CD4-positive, alpha-beta T cell (primary cell): ENCODE results near the gene ZEB1. TPM values are rescaled to one million over a fixed set of nuclear protein-coding genes. Genes with fewer than 3 reads are reported as not detected.
"Not testable (repeated sequence)": the region's sequence is repeated elsewhere in the genome, so short reads cannot be mapped to it uniquely, and the experiment has no call there.

Source experiments
- ATAC-seq: fragments of 200-7000 bp; cut with Tn5 transposase; one replicate; pipeline ENCODE4 v1.10.0; 2022; ENCODE audit warnings: mild to moderate bottlenecking; ENCODE audit not compliant: poor library complexity
- CTCF ChIA-PET: fragments of 350-600 bp; sonication (Branson Sonifier 250); formaldehyde crosslinking; loops from one replicate; lab custom pipeline; 2021; ENCODE audit warnings: antibody characterized with exemption, inconsistent platforms; lab: Charles Lee
- POLR2A ChIA-PET: fragments of 350-600 bp; sonication (Branson Sonifier 250); formaldehyde crosslinking; loops from one replicate; lab custom pipeline; 2021; ENCODE audit warnings: antibody characterized with exemption, inconsistent platforms; lab: Charles Lee
- DNase-seq, 14 experiments: peaks; one replicate each; pipeline ENCODE4 v3.0.0-alpha.2; 2013 to 2020; ENCODE audit warnings: mixed read lengths in 2 of 14
- H3K27ac ChIP-seq, 2 donors: one replicate each; pipeline versions ENCODE4 v1.5.1 to v1.7.0; 2013; ENCODE audit warnings: low read length in 2 of 2, low read depth in 1 of 2, mild to moderate bottlenecking in 1 of 2
- H3K27me3 ChIP-seq, 2 experiments: 1 replicate in 1 of 2; 2 replicates in 1 of 2; pipeline versions ENCODE4 v1.6.1 to v1.7.0; 2013; ENCODE audit warnings: low read length in 2 of 2, control low read depth in 1 of 2, mild to moderate bottlenecking in 1 of 2, moderate library complexity in 1 of 2; ENCODE audit not compliant: insufficient read depth in 2 of 2, control insufficient read depth in 1 of 2
- H3K36me3 ChIP-seq: one replicate; pipeline ENCODE4 v1.6.1; 2013; ENCODE audit warnings: low read length, control low read depth; ENCODE audit not compliant: insufficient read depth
- H3K4me1 ChIP-seq: one replicate; pipeline ENCODE4 v1.6.1; 2013; ENCODE audit warnings: low read length, control low read depth; ENCODE audit not compliant: insufficient read depth
- H3K4me3 ChIP-seq: one replicate; pipeline ENCODE4 v1.5.1; 2013; ENCODE audit warnings: mild to moderate bottlenecking, low read length, moderate library complexity
- H3K9me3 ChIP-seq, 2 experiments: 1 replicate in 1 of 2; 2 replicates in 1 of 2; pipeline versions ENCODE4 v1.6.1 to v1.7.0; 2013; ENCODE audit warnings: low read length in 2 of 2, mild to moderate bottlenecking in 2 of 2, control low read depth in 1 of 2, moderate library complexity in 1 of 2; ENCODE audit not compliant: control insufficient read depth in 1 of 2, insufficient read depth in 1 of 2
- H3K27ac Mint-ChIP-seq: one replicate; pipeline ENCODE4 v1.8.0; 2020; ENCODE audit warnings: mixed read lengths
- H3K27me3 Mint-ChIP-seq: one replicate; pipeline ENCODE4 v1.8.0; 2021; ENCODE audit warnings: mixed read lengths
- H3K36me3 Mint-ChIP-seq: one replicate; pipeline ENCODE4 v1.8.0; 2021; ENCODE audit warnings: low read depth, mixed read lengths
- H3K4me1 Mint-ChIP-seq: one replicate; pipeline ENCODE4 v1.8.0; 2021; ENCODE audit warnings: low read depth, mixed read lengths
- H3K4me3 Mint-ChIP-seq: one replicate; pipeline ENCODE4 v1.8.0; 2020; ENCODE audit warnings: mild to moderate bottlenecking, mixed read lengths
- H3K9me3 Mint-ChIP-seq: one replicate; pipeline ENCODE4 v1.8.0; 2020; ENCODE audit warnings: mixed read lengths
- intact Hi-C, 2 experiments: fragments of 100-400 bp; cut with DNase I in 1 of 2; cut with micrococcal nuclease in 1 of 2; formaldehyde crosslinking; loops; one replicate each; pipeline versions ENCODE4 v1.15.1 to v1.9.0; 2023 to 2025; cut with DNase I, micrococcal nuclease
- total RNA-seq, 174 experiments: library from RNA in 2 of 174; stranded (reverse) in 2 of 174; gene quantifications; one replicate each; pipeline ENCODE4 v1.2.3 and lab custom pipeline; 2021 to 2026
- TF ChIP-seq, protein P1 (sequence below): fragments of 200-600 bp; IDR thresholded peaks from one replicate; pipeline ENCODE4 v1.8.0; 2022; ENCODE audit warnings: antibody characterized with exemption, mild to moderate bottlenecking

Gene ZEB1
- total RNA-seq, 2 experiments from 2014 or later = 132 to 134 TPM

DNA sequence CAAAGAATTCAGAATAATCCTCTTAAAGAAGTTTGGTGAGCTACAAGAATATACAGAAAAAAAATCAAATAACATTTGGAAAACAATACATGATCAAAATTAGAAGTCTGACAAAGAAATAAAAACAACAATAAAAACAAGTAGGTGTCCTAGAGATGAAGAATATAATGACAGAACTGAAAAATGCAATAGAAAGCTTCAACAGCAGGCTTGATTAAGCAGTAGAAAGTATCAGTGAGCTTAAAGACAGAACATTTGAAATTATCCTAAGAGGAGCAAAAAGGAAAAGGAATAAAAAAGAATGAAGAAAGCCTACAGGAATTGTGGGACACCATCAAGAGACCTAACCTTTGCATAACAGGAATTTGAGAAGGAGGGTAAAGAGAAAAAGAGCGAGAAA lies 238.8 kb downstream of the ZEB1 start:
- Mint-ChIP-seq H3K4me1 (no peaks in the 10 kb centered on the region), H3K9me3 (peaks cover 13% of the 10 kb centered on the region), H3K27ac (no peak overlapping the region), H3K36me3 (peaks cover 5% of the 10 kb centered on the region), H3K4me3 (no peak overlapping the region), H3K27me3 (peaks cover 4% of the 10 kb centered on the region)
- intact Hi-C loops = no loop called here
- CTCF ChIA-PET = no interaction called here
- Histone ChIP-seq H3K36me3 (no peaks in the 10 kb centered on the region), H3K27me3 (no peaks in the 10 kb centered on the region), H3K9me3 (peaks cover 13 to 36% of the 10 kb centered on the region in 2 experiments), H3K27ac (no peak overlapping the region), H3K4me1 (no peaks in the 10 kb centered on the region), H3K4me3 (no peak overlapping the region)
- POLR2A ChIA-PET = interaction anchor here (0.6 kb wide), 1 partner anchor 533 kb away, joined by 3 read pairs; no protein-coding TSS in a partner anchor
- TF ChIP-seq, protein P1, sequence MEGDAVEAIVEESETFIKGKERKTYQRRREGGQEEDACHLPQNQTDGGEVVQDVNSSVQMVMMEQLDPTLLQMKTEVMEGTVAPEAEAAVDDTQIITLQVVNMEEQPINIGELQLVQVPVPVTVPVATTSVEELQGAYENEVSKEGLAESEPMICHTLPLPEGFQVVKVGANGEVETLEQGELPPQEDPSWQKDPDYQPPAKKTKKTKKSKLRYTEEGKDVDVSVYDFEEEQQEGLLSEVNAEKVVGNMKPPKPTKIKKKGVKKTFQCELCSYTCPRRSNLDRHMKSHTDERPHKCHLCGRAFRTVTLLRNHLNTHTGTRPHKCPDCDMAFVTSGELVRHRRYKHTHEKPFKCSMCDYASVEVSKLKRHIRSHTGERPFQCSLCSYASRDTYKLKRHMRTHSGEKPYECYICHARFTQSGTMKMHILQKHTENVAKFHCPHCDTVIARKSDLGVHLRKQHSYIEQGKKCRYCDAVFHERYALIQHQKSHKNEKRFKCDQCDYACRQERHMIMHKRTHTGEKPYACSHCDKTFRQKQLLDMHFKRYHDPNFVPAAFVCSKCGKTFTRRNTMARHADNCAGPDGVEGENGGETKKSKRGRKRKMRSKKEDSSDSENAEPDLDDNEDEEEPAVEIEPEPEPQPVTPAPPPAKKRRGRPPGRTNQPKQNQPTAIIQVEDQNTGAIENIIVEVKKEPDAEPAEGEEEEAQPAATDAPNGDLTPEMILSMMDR = no peak
- DNase-seq (no peak), ATAC-seq (no peak)

DNA sequence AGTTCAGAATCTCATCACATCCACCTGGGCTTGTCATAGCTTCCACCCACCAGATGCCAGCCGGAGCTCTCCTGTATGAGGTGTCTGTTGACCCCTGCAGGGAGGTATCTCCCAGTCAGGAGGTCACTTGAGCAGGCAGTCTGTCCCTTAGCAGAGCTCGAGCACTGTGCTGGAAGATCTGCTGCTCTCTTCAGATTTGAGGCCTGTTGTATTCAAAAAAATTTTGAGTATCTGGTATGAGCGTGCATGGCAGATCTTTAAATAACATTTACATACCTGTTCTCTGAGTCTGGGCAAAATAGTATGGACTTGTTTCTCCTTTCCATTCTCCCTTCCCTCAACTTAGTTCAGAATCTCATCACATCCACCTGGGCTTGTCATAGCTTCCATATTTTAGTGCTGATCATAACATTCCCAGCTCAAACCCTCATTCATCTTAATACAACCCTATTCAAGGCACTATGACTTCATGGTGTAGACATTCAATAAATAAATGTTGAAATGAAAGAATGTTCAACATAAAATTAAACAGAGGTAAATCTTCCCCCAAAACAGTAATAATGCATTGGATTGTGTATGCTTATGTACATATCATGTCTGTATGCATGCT lies 249.3 kb downstream of the ZEB1 start:
- H3K4me1 Mint-ChIP-seq, H3K36me3 Mint-ChIP-seq, POLR2A ChIA-PET, H3K36me3 ChIP-seq, CTCF ChIA-PET, DNase-seq, H3K27me3 ChIP-seq, H3K9me3 ChIP-seq, H3K27ac ChIP-seq, H3K27ac Mint-ChIP-seq, H3K9me3 Mint-ChIP-seq, H3K4me3 Mint-ChIP-seq, H3K4me1 ChIP-seq, H3K4me3 ChIP-seq, ATAC-seq, intact Hi-C loops: not testable (repeated sequence)
- H3K27me3 Mint-ChIP-seq = peaks cover 25% of the 10 kb centered on the region

DNA sequence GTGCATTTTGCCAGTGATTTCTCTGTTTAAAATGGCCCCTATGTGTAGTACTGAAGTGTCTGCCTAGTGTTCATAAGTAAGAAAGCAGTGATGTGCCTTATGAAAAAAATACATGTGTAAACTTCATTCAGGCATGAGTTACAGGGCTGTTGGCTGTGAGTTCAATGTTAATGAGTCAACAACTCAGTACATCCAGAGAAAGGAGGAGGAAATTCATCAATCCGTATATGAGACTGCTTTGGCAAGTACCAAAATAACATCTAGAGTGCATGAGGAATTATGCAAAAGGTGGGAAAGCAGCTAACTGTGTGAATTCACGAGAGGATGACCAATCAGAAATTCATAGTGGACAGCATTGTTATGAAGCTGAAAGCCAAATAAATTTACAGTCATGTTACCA lies 255.6 kb downstream of the ZEB1 start:
- ChIA-PET CTCF (no interaction called here), POLR2A (no interaction called here)
- ATAC-seq (no peak), DNase-seq (no peak)
- H3K36me3 Mint-ChIP-seq = no peaks in the 10 kb centered on the region
- H3K4me3 ChIP-seq = no peak overlapping the region
- intact Hi-C loops = no loop called here
- H3K4me3 Mint-ChIP-seq = no peak overlapping the region
- H3K27ac Mint-ChIP-seq = no peak overlapping the region
- H3K9me3 Mint-ChIP-seq = peaks cover 6% of the 10 kb centered on the region
- peaks cover 5% of the 10 kb centered on the region for H3K4me1 ChIP-seq
- H3K4me1 Mint-ChIP-seq = peaks cover 5% of the 10 kb centered on the region
- peaks cover 0 to 2% of the 10 kb centered on the region in 2 experiments for H3K27me3 ChIP-seq
- TF ChIP-seq, protein P1 = no peak
- H3K9me3 ChIP-seq = no peaks in the 10 kb centered on the region
- H3K27me3 Mint-ChIP-seq = no peaks in the 10 kb centered on the region
- H3K27ac ChIP-seq = no peak overlapping the region
- H3K36me3 ChIP-seq = no peaks in the 10 kb centered on the region
